Subcutaneous abdominal adipose tissue (tissue), 5 donors: ENCODE measurements around the gene ADD2.

Experiments
- H3K27ac ChIP-seq: one replicate; pipeline ENCODE4 v1.7.0; 2013; ENCODE audit warnings: low read depth, mild to moderate bottlenecking, inconsistent platforms, low read length, moderate library complexity
- H3K27me3 ChIP-seq, 5 donors: one replicate each; pipeline ENCODE4 v1.7.0; 2013; ENCODE audit warnings: low read length in 5 of 5, inconsistent platforms in 1 of 5; ENCODE audit not compliant: control insufficient read depth in 5 of 5, insufficient read depth in 4 of 5
- H3K36me3 ChIP-seq, 5 donors: one replicate each; pipeline ENCODE4 v1.7.0; 2013; ENCODE audit warnings: low read length in 5 of 5; ENCODE audit not compliant: control insufficient read depth in 5 of 5, insufficient read depth in 5 of 5
- H3K4me1 ChIP-seq, 5 donors: one replicate each; pipeline ENCODE4 v1.7.0; 2013; ENCODE audit warnings: low read length in 5 of 5, mild to moderate bottlenecking in 3 of 5, moderate library complexity in 1 of 5; ENCODE audit not compliant: control insufficient read depth in 5 of 5, insufficient read depth in 5 of 5
- H3K4me3 ChIP-seq, 5 donors: one replicate each; pipeline ENCODE4 v1.7.0; 2013; ENCODE audit warnings: low read length in 5 of 5, low read depth in 1 of 5
- H3K9ac ChIP-seq, 5 donors: one replicate each; pipeline ENCODE4 v1.7.0; 2013; ENCODE audit warnings: low read length in 5 of 5, mild to moderate bottlenecking in 4 of 5, moderate library complexity in 3 of 5
- H3K9me3 ChIP-seq, 5 donors: one replicate each; pipeline ENCODE4 v1.7.0; 2013; ENCODE audit warnings: low read length in 5 of 5; ENCODE audit not compliant: control insufficient read depth in 5 of 5
- donor health status: healthy.
- donor health status: healthy.
- donor health status: healthy.
- donor health status: healthy.
- donor health status: healthy.

Gene ADD2

GRCh38 chr2:70785137-70785911 lies 17.3 kb upstream of the ADD2 start:
- Histone ChIP-seq H3K9me3 (no peaks in the 10 kb centered on the region), H3K4me1 (peaks cover 0 to 11% (median 10%) of the 10 kb centered on the region in 5 donors), H3K27me3 (peaks cover 0 to 25% (median 19%) of the 10 kb centered on the region in 5 donors), H3K4me3 (no peak overlapping the region), H3K36me3 (no peaks in the 10 kb centered on the region), H3K9ac (no peak overlapping the region), H3K27ac (no peak overlapping the region)

GRCh38 chr2:70784320-70784719 lies 16.3 kb upstream of the ADD2 start:
- Histone ChIP-seq H3K9me3 (no peaks in the 10 kb centered on the region), H3K4me1 (peaks cover 0 to 1% (median under 1%) of the 10 kb centered on the region in 5 donors), H3K36me3 (no peaks in the 10 kb centered on the region), H3K27ac (no peak overlapping the region), H3K4me3 (no peak overlapping the region), H3K27me3 (peaks cover 0 to 19% (median 12%) of the 10 kb centered on the region in 5 donors), H3K9ac (no peak overlapping the region)

GRCh38 chr2:70779911-70780545 lies 12.0 kb upstream of the ADD2 start:
- H3K36me3 ChIP-seq = no peaks in the 10 kb centered on the region
- peaks cover 3 to 12% (median 5%) of the 10 kb centered on the region in 5 donors for H3K27me3 ChIP-seq

GRCh38 chr2:70779491-70779890 lies 11.5 kb upstream of the ADD2 start:
- Histone ChIP-seq H3K9ac (no peak overlapping the region), H3K27me3 (peaks cover 3 to 12% (median 5%) of the 10 kb centered on the region in 5 donors), H3K9me3 (peaks cover 0 to 2% (median 0%) of the 10 kb centered on the region in 5 donors), H3K4me1 (no peaks in the 10 kb centered on the region), H3K4me3 (no peak overlapping the region), H3K27ac (no peak overlapping the region), H3K36me3 (no peaks in the 10 kb centered on the region)

More at GRCh38 chr2:70779911-70780545, 12.0 kb upstream of the ADD2 start:
- Histone ChIP-seq H3K4me1 (no peaks in the 10 kb centered on the region), H3K9me3 (peaks cover 0 to 2% (median 0%) of the 10 kb centered on the region in 5 donors), H3K4me3 (no peak overlapping the region), H3K27ac (no peak overlapping the region), H3K9ac (no peak overlapping the region)

GRCh38 chr2:70778676-70779075 lies 10.7 kb upstream of the ADD2 start:
- Histone ChIP-seq H3K27ac (no peak overlapping the region), H3K4me1 (no peaks in the 10 kb centered on the region), H3K9me3 (peaks cover 0 to 2% (median 0%) of the 10 kb centered on the region in 5 donors), H3K27me3 (peaks cover 3 to 12% (median 5%) of the 10 kb centered on the region in 5 donors), H3K36me3 (no peaks in the 10 kb centered on the region), H3K9ac (no peak overlapping the region), H3K4me3 (no peak overlapping the region)

- Histone ChIP-seq H3K9ac (no peak overlapping the region), H3K4me3 (no peak overlapping the region), H3K4me1 (no peaks in the 10 kb centered on the region), H3K27me3 (peaks cover 3 to 12% (median 7%) of the 10 kb centered on the region in 5 donors), H3K9me3 (peaks cover 0 to 2% (median 0%) of the 10 kb centered on the region in 5 donors), H3K36me3 (no peaks in the 10 kb centered on the region), H3K27ac (no peak overlapping the region)
Measured at GRCh38 chr2:70777450-70777849, 9.4 kb upstream of the ADD2 start.

GRCh38 chr2:70776266-70776665 lies 8.3 kb upstream of the ADD2 start:
- no peaks in the 10 kb centered on the region for H3K4me1 ChIP-seq
- no peaks in the 10 kb centered on the region for H3K36me3 ChIP-seq
- H3K27ac ChIP-seq = no peak overlapping the region
- peaks cover 3 to 16% (median 7%) of the 10 kb centered on the region in 5 donors for H3K27me3 ChIP-seq
- H3K4me3 ChIP-seq = no peak overlapping the region
- H3K9me3 ChIP-seq = peaks cover 0 to 2% (median 0%) of the 10 kb centered on the region in 5 donors
- no peak overlapping the region for H3K9ac ChIP-seq

GRCh38 chr2:70775141-70775540 lies 7.1 kb upstream of the ADD2 start:
- no peak overlapping the region for H3K4me3 ChIP-seq
- H3K9ac ChIP-seq = no peak overlapping the region
- no peaks in the 10 kb centered on the region for H3K4me1 ChIP-seq
- H3K9me3 ChIP-seq = peaks cover 0 to 2% (median 0%) of the 10 kb centered on the region in 5 donors
- H3K36me3 ChIP-seq = no peaks in the 10 kb centered on the region
- peaks cover 3 to 14% (median 5%) of the 10 kb centered on the region in 5 donors for H3K27me3 ChIP-seq
- H3K27ac ChIP-seq = no peak overlapping the region

- peaks cover 0 to 4% (median 4%) of the 10 kb centered on the region in 5 donors for H3K4me1 ChIP-seq
- H3K27ac ChIP-seq = no peak overlapping the region
- H3K9me3 ChIP-seq = peaks cover 0 to 2% (median 0%) of the 10 kb centered on the region in 5 donors
- H3K4me3 ChIP-seq = no peak overlapping the region
- no peak overlapping the region for H3K9ac ChIP-seq
- peaks cover 8 to 27% (median 16%) of the 10 kb centered on the region in 5 donors for H3K27me3 ChIP-seq
- H3K36me3 ChIP-seq = no peaks in the 10 kb centered on the region
Measured at GRCh38 chr2:70772486-70773155, 4.6 kb upstream of the ADD2 start.
